ENCODE data around the gene BSN.
"Not testable (repeated sequence)": the region's sequence is repeated elsewhere in the genome, so short reads cannot be mapped to it uniquely, and the experiment has no call there.

DNA sequence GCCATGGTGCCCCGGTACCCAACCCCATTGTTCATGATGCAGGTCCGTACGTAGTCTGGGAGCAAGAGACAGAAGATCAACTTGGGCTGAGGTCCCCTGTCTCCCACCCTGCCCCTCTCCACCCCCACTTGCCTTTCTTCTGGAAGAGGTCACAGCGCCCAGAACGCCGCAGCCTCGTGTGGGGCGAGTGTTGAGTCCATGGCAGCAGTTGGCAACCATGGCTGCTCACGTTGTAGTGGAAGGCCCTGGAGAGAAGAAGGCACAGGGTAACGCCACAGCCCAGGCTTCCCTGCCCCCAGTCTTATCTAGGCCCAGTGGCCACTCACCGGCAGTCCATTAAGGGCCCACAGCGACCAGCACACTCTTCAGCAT lies 133.1 kb downstream of the BSN start:
- TF ChIP-seq, protein P1, sequence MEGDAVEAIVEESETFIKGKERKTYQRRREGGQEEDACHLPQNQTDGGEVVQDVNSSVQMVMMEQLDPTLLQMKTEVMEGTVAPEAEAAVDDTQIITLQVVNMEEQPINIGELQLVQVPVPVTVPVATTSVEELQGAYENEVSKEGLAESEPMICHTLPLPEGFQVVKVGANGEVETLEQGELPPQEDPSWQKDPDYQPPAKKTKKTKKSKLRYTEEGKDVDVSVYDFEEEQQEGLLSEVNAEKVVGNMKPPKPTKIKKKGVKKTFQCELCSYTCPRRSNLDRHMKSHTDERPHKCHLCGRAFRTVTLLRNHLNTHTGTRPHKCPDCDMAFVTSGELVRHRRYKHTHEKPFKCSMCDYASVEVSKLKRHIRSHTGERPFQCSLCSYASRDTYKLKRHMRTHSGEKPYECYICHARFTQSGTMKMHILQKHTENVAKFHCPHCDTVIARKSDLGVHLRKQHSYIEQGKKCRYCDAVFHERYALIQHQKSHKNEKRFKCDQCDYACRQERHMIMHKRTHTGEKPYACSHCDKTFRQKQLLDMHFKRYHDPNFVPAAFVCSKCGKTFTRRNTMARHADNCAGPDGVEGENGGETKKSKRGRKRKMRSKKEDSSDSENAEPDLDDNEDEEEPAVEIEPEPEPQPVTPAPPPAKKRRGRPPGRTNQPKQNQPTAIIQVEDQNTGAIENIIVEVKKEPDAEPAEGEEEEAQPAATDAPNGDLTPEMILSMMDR (IDR thresholded peaks at IDR 0.05; ENCODE audit: low read length): not testable (repeated sequence)
- TF ChIP-seq EZH2 (IDR thresholded peaks at IDR 0.05; ENCODE audit: borderline replicate concordance, low read length): not testable (repeated sequence)

Data from OCI-LY1 (cell line).